Liver (tissue), 3 donors: ENCODE measurements around the gene CSH2.

Source experiments
- EGR1 ChIP-seq, 2 donors: IDR thresholded peaks; 2 replicates each; pipeline ENCODE4 v1.6.1; 2016 to 2018; ENCODE audit warnings: antibody characterized with exemption in 2 of 2, low read depth in 2 of 2
- HNF4A ChIP-seq, 2 donors: conservative IDR thresholded peaks; 2 replicates each; pipeline ENCODE4 v1.6.1; 2016; ENCODE audit warnings: antibody characterized with exemption in 2 of 2, mild to moderate bottlenecking in 2 of 2
- HNF4G ChIP-seq: IDR thresholded peaks from 2 replicates; pipeline ENCODE4 v1.6.1; 2016; ENCODE audit warnings: antibody characterized with exemption
- JUND ChIP-seq, 2 donors: IDR thresholded peaks; 2 replicates each; pipeline ENCODE4 v1.6.1; 2016; ENCODE audit warnings: antibody characterized with exemption in 2 of 2
- RAD21 ChIP-seq, 2 donors: IDR thresholded peaks; 2 replicates each; pipeline ENCODE4 v1.6.1; 2016; ENCODE audit warnings: antibody characterized with exemption in 2 of 2, mild to moderate bottlenecking in 2 of 2
- SP1 ChIP-seq: IDR thresholded peaks from 2 replicates; pipeline ENCODE4 v1.6.1; 2018; ENCODE audit warnings: antibody characterized with exemption, mild to moderate bottlenecking
- TAF1 ChIP-seq: conservative IDR thresholded peaks from 2 replicates; pipeline ENCODE4 v1.6.1; 2016; ENCODE audit warnings: antibody characterized with exemption, mild to moderate bottlenecking
- YY1 ChIP-seq: IDR thresholded peaks from 2 replicates; pipeline ENCODE4 v1.6.1; 2016; ENCODE audit warnings: antibody characterized with exemption, mild to moderate bottlenecking
- TF ChIP-seq, protein P1 (sequence below): fragments of 150-350 bp; IDR thresholded peaks from 2 replicates; pipeline ENCODE4 v1.5.1; 2017; ENCODE audit warnings: improper control_type of control experiment, low read depth, low read length; ENCODE audit not compliant: missing input control
- TF ChIP-seq, protein P2 (sequence below): IDR thresholded peaks from 2 replicates; pipeline ENCODE4 v1.6.1; 2016; ENCODE audit warnings: antibody characterized with exemption
- TF ChIP-seq, protein P3 (sequence below): IDR thresholded peaks from 2 replicates; pipeline ENCODE4 v1.6.1; 2016; ENCODE audit warnings: antibody characterized with exemption, mild to moderate bottlenecking
- TF ChIP-seq, protein P4 (sequence below): IDR thresholded peaks from 2 replicates; pipeline ENCODE4 v1.6.1; 2016; ENCODE audit warnings: antibody characterized with exemption
- donor health status: healthy.
- donor health status: healthy.

DNA sequence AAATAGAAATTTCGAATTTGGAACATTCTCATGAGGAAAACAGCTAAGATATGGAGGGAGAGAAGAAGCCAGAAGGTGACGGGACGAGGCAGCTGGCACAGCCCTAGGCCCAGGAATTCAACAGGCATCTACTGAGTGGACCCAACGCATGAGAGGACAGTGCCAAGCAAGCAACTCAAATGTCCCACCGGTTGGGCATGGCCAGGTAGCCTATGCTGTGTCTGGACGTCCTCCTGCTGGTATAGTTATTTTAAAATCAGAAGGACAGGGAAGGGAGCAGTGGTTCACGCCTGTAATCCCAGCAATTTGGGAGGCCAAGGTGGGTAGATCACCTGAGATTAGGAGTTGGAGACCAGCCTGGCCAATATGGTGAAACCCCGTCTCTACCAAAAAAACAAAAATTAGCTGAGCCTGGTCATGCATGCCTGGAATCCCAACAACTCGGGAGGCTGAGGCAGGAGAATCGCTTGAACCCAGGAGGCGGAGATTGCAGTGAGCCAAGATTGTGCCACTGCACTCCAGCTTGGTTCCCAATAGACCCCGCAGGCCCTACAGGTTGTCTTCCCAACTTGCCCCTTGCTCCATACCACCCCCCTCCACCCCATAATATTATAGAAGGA, 43.2 kb upstream of the CSH2 start:
- TF ChIP-seq JUND (IDR thresholded peaks at IDR 0.05), result no peak
- TF ChIP-seq SP1, result no peak
- TF ChIP-seq, protein P1, sequence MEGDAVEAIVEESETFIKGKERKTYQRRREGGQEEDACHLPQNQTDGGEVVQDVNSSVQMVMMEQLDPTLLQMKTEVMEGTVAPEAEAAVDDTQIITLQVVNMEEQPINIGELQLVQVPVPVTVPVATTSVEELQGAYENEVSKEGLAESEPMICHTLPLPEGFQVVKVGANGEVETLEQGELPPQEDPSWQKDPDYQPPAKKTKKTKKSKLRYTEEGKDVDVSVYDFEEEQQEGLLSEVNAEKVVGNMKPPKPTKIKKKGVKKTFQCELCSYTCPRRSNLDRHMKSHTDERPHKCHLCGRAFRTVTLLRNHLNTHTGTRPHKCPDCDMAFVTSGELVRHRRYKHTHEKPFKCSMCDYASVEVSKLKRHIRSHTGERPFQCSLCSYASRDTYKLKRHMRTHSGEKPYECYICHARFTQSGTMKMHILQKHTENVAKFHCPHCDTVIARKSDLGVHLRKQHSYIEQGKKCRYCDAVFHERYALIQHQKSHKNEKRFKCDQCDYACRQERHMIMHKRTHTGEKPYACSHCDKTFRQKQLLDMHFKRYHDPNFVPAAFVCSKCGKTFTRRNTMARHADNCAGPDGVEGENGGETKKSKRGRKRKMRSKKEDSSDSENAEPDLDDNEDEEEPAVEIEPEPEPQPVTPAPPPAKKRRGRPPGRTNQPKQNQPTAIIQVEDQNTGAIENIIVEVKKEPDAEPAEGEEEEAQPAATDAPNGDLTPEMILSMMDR, result no peak
- TF ChIP-seq RAD21 (IDR thresholded peaks at IDR 0.05), result no peak
- TF ChIP-seq, protein P2, sequence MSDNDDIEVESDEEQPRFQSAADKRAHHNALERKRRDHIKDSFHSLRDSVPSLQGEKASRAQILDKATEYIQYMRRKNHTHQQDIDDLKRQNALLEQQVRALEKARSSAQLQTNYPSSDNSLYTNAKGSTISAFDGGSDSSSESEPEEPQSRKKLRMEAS, result no peak
- TF ChIP-seq, protein P3, sequence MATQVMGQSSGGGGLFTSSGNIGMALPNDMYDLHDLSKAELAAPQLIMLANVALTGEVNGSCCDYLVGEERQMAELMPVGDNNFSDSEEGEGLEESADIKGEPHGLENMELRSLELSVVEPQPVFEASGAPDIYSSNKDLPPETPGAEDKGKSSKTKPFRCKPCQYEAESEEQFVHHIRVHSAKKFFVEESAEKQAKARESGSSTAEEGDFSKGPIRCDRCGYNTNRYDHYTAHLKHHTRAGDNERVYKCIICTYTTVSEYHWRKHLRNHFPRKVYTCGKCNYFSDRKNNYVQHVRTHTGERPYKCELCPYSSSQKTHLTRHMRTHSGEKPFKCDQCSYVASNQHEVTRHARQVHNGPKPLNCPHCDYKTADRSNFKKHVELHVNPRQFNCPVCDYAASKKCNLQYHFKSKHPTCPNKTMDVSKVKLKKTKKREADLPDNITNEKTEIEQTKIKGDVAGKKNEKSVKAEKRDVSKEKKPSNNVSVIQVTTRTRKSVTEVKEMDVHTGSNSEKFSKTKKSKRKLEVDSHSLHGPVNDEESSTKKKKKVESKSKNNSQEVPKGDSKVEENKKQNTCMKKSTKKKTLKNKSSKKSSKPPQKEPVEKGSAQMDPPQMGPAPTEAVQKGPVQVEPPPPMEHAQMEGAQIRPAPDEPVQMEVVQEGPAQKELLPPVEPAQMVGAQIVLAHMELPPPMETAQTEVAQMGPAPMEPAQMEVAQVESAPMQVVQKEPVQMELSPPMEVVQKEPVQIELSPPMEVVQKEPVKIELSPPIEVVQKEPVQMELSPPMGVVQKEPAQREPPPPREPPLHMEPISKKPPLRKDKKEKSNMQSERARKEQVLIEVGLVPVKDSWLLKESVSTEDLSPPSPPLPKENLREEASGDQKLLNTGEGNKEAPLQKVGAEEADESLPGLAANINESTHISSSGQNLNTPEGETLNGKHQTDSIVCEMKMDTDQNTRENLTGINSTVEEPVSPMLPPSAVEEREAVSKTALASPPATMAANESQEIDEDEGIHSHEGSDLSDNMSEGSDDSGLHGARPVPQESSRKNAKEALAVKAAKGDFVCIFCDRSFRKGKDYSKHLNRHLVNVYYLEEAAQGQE, result no peak
- no peak for TF ChIP-seq HNF4A (conservative IDR thresholded peaks at IDR 0.05)
- TF ChIP-seq EGR1 (IDR thresholded peaks at IDR 0.05; ENCODE audit: low read depth in 2 of 2), result no peak
- no peak for TF ChIP-seq TAF1
- TF ChIP-seq YY1, result no peak
- TF ChIP-seq, protein P4, sequence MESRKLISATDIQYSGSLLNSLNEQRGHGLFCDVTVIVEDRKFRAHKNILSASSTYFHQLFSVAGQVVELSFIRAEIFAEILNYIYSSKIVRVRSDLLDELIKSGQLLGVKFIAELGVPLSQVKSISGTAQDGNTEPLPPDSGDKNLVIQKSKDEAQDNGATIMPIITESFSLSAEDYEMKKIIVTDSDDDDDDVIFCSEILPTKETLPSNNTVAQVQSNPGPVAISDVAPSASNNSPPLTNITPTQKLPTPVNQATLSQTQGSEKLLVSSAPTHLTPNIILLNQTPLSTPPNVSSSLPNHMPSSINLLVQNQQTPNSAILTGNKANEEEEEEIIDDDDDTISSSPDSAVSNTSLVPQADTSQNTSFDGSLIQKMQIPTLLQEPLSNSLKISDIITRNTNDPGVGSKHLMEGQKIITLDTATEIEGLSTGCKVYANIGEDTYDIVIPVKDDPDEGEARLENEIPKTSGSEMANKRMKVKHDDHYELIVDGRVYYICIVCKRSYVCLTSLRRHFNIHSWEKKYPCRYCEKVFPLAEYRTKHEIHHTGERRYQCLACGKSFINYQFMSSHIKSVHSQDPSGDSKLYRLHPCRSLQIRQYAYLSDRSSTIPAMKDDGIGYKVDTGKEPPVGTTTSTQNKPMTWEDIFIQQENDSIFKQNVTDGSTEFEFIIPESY, result no peak
- TF ChIP-seq HNF4G, result no peak
